Muscle of arm (tissue), 14 donors: ENCODE data around the gene PALLD. TPM values are rescaled to one million over a fixed set of nuclear protein-coding genes. Genes with fewer than 3 reads are reported as not detected.
"Not testable (repeated sequence)": the region's sequence is repeated elsewhere in the genome, so short reads cannot be mapped to it uniquely, and the experiment has no call there.

Source experiments
- DNase-seq: peaks from one replicate; pipeline ENCODE4 v3.0.0-alpha.2; 2013
- long read RNA-seq, 11 donors: transcript quantifications; one replicate each; lab custom pipeline, GENCODE V29; 2026
- polyA plus RNA-seq, 12 donors: library from polyadenylated mRNA; unstranded; fragments of 120-200 nt; gene quantifications; one replicate each; pipeline ENCODE4 v1.2.1, GENCODE V29; 2013; ENCODE audit not compliant: insufficient read length in 12 of 12

PALLD gene
- polyA plus RNA-seq = 100 to 1,000 TPM in 11 of 12 donors, not detected in 1; 114 to 205 (median 160) TPM
- long read RNA-seq, donor 1, full-length matches to known transcripts = 16 of 66 reads
- long read RNA-seq, donor 1, partial matches to known transcripts = 50 of 66 reads
- long read RNA-seq, donor 1, other reads (novel, unspliced or antisense) = 0 of 66 reads
- long read RNA-seq, donor 2, full-length matches to known transcripts = 3 of 55 reads
- long read RNA-seq, donor 2, partial matches to known transcripts = 52 of 55 reads
- long read RNA-seq, donor 2, other reads (novel, unspliced or antisense) = 0 of 55 reads
- long read RNA-seq, donor 3, full-length matches to known transcripts = 2 of 21 reads
- long read RNA-seq, donor 3, partial matches to known transcripts = 19 of 21 reads
- long read RNA-seq, donor 3, other reads (novel, unspliced or antisense) = 0 of 21 reads
- long read RNA-seq, donor 4, full-length matches to known transcripts = 2 of 50 reads
- long read RNA-seq, donor 4, partial matches to known transcripts = 48 of 50 reads
- long read RNA-seq, donor 4, other reads (novel, unspliced or antisense) = 0 of 50 reads
- long read RNA-seq, donor 5, full-length matches to known transcripts = 4 of 34 reads
- long read RNA-seq, donor 5, partial matches to known transcripts = 30 of 34 reads
- long read RNA-seq, donor 5, other reads (novel, unspliced or antisense) = 0 of 34 reads
- long read RNA-seq, donor 6, full-length matches to known transcripts = 1 of 10 reads
- long read RNA-seq, donor 6, partial matches to known transcripts = 9 of 10 reads
- long read RNA-seq, donor 6, other reads (novel, unspliced or antisense) = 0 of 10 reads
- long read RNA-seq, donor 7, full-length matches to known transcripts = 5 of 22 reads
- long read RNA-seq, donor 7, partial matches to known transcripts = 17 of 22 reads
- long read RNA-seq, donor 7, other reads (novel, unspliced or antisense) = 0 of 22 reads
- long read RNA-seq, donor 8, full-length matches to known transcripts = 6 of 45 reads
- long read RNA-seq, donor 8, partial matches to known transcripts = 33 of 45 reads
- long read RNA-seq, donor 8, other reads (novel, unspliced or antisense) = 6 of 45 reads
- long read RNA-seq, donor 9, full-length matches to known transcripts = 4 of 13 reads
- long read RNA-seq, donor 9, partial matches to known transcripts = 9 of 13 reads
- long read RNA-seq, donor 9, other reads (novel, unspliced or antisense) = 0 of 13 reads
- long read RNA-seq, donor 10, full-length matches to known transcripts = 8 of 94 reads
- long read RNA-seq, donor 10, partial matches to known transcripts = 86 of 94 reads
- long read RNA-seq, donor 10, other reads (novel, unspliced or antisense) = 0 of 94 reads
- long read RNA-seq, donor 11, full-length matches to known transcripts = 7 of 18 reads
- long read RNA-seq, donor 11, partial matches to known transcripts = 11 of 18 reads
- long read RNA-seq, donor 11, other reads (novel, unspliced or antisense) = 0 of 18 reads

GRCh38 chr4:168496834-168497233, at the start of gene PALLD:
Gene PALLD (plus strand): TSS chr4:168497052.
- no peak for DNase-seq

- DNase-seq = not testable (repeated sequence)
These were observed 47.8 kb upstream of the PALLD start for GRCh38 chr4:168449063-168449462.

- no peak for DNase-seq
These were observed 47.0 kb upstream of the PALLD start for GRCh38 chr4:168449719-168450452.

- DNase-seq = no peak
These were observed 45.5 kb upstream of the PALLD start for GRCh38 chr4:168451331-168451730.

GRCh38 chr4:168451744-168452390, 45.0 kb upstream of the PALLD start:
- no peak for DNase-seq

- no peak for DNase-seq
These were observed 43.7 kb upstream of the PALLD start for GRCh38 chr4:168453146-168453545.

GRCh38 chr4:168458256-168458655, 38.6 kb upstream of the PALLD start:
- not testable (repeated sequence) for DNase-seq

- no peak for DNase-seq
These were observed 35.0 kb upstream of the PALLD start for GRCh38 chr4:168461821-168462220.

GRCh38 chr4:168472920-168473319, 23.9 kb upstream of the PALLD start:
- no peak for DNase-seq

- no peak for DNase-seq
These were observed 22.1 kb upstream of the PALLD start for GRCh38 chr4:168474660-168475320.

GRCh38 chr4:168475745-168476144, 21.1 kb upstream of the PALLD start:
- no peak for DNase-seq

- no peak for DNase-seq
These were observed 18.0 kb upstream of the PALLD start for GRCh38 chr4:168478868-168479267.

GRCh38 chr4:168480931-168481611, 15.8 kb upstream of the PALLD start:
- peak; percentile 61 for DNase-seq

GRCh38 chr4:168483811-168484210, 13.0 kb upstream of the PALLD start:
- no peak for DNase-seq

- no peak for DNase-seq
These were observed 12.2 kb upstream of the PALLD start for GRCh38 chr4:168484626-168485025.

GRCh38 chr4:168485156-168485910, 11.5 kb upstream of the PALLD start:
- DNase-seq = no peak

GRCh38 chr4:168486912-168487281, 10.0 kb upstream of the PALLD start:
- no peak for DNase-seq
